ENCODE measurements around the gene VPS35.

VPS35 gene

DNA sequence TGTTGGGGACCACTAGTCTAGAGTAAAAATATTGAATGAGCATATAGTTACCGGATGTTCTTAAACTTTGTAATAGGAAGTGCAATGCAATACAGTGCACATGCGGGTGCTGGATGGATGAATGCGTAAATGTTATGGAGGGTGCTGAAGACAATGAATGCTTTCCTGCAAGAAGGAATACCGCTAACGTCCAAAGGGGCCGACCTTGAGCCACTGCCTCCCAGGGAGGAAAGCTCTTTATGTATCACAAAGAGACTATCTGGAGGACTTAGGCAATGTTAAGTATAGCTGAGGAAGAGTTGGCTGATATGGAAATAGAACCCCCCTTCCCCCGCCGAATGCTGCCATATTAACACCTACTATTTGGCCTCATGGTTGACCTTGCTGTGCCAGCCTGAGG is 40.3 kb downstream of the VPS35 start:
- no peak overlapping the region for H4K12ac ChIP-seq (ENCODE audit: low read depth, low read length)
- H2AFZ ChIP-seq (ENCODE audit: insufficient read depth, low read length, poor library complexity) = no peak overlapping the region
- no peak overlapping the region for H3K14ac ChIP-seq (ENCODE audit: low read length)
- H2BK120ac ChIP-seq (ENCODE audit: insufficient read depth, low read length, poor library complexity) = peak overlapping the region; percentile 81
- H3K27ac ChIP-seq (ENCODE audit: low read depth, low read length) = no peak overlapping the region
- H3K18ac ChIP-seq (ENCODE audit: low read length) = no peak overlapping the region
- H3K9me3 ChIP-seq (ENCODE audit: insufficient read depth, low read depth, low read length) = no peaks in the 10 kb centered on the region
- H2BK12ac ChIP-seq (ENCODE audit: low read length) = peak overlapping the region; percentile 89
- H3K79me2 ChIP-seq (ENCODE audit: control insufficient read depth, insufficient read depth, low read length, poor library complexity) = peaks cover 2% of the 10 kb centered on the region
- peak overlapping the region; percentile 93 for H4K91ac ChIP-seq (ENCODE audit: low read depth, low read length)
- H3K27me3 ChIP-seq (ENCODE audit: insufficient read depth, low read length) = no peaks in the 10 kb centered on the region
- H3K4ac ChIP-seq (ENCODE audit: low read depth, low read length) = no peak overlapping the region
- peak overlapping the region; percentile 46 for H2BK5ac ChIP-seq (ENCODE audit: low read depth, low read length, poor library complexity)
- DNase-seq = no peak
- no peak overlapping the region for H3K4me3 ChIP-seq (ENCODE audit: low read depth, low read length)
- no peak overlapping the region for H3K4me2 ChIP-seq (ENCODE audit: low read length)
- H3K36me3 ChIP-seq (ENCODE audit: control insufficient read depth in 1 of 2, insufficient read depth in 2 of 2, low read length in 2 of 2) = peaks cover 0 to 2% of the 10 kb centered on the region in 2 experiments
- H3K4me1 ChIP-seq (ENCODE audit: control insufficient read depth in 1 of 2, insufficient read depth in 2 of 2, low read length in 2 of 2) = peaks cover 20 to 28% of the 10 kb centered on the region in 2 experiments
- peak overlapping the region; percentile 26 for H4K8ac ChIP-seq (ENCODE audit: low read depth, low read length)
- WGBS (ENCODE audit: extremely low coverage, insufficient coverage, insufficient read length) = no CpG with 5 or more reads among the region's 8 CpGs
- peaks cover 20% of the 10 kb centered on the region for H3K79me1 ChIP-seq (ENCODE audit: low read length)
- no peak overlapping the region for H3K23ac ChIP-seq (ENCODE audit: low read length)
- H3K9ac ChIP-seq (ENCODE audit: low read length) = no peak overlapping the region
- peak overlapping the region; percentile 75 for H2AK5ac ChIP-seq (ENCODE audit: low read length)

DNA sequence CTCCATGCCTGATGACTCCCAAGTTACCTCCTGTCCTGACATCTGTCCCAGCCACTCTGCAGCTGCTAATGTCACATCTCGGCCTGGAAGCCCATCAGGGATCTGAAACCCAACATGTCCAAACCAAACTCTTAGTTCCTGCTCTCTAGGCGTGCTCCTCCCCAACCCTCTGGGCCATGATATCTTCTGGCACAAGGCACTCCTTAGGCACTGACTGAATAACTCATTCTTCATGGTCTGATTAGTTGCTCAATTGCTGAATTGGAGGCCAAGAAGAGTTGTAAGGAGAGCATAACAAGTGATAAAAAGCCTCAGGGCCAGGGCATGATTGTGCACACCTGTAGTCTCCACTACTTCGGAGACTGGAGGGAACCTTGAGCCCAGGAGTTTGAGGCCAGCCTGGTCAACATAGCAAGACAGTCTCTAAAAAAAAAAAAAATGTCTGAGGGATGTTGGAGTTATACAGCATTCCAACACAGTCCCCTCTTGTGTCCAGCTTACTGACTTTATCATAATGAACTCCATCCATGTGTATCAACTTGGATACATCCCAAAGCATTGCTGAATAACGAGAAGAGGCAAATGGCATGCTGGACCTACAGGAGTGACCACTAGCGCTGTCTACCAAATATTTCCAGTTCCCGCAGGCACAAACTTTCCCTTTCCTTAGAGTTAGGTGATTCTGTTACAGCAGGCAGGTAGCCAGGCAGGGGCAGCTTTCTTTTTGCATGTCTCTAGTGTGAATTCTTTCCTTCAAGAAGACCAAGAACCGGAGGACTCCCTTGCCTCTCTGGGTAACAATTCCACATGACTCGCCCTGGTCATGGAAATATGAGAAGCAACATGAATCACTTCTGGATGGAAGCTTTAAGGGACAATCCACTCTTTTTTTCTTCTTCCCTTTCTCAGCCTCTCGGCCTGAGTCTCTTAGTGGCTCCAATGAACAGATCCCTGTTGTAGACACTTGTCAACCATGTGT is 49.7 kb downstream of the VPS35 start:
- H2BK12ac ChIP-seq (ENCODE audit: low read length) = peak overlapping the region; percentile 40
- no peak overlapping the region for H2AK5ac ChIP-seq (ENCODE audit: low read length)
- H4K8ac ChIP-seq (ENCODE audit: low read depth, low read length) = no peak overlapping the region
- H2AFZ ChIP-seq (ENCODE audit: insufficient read depth, low read length, poor library complexity) = no peak overlapping the region
- H3K23ac ChIP-seq (ENCODE audit: low read length) = no peak overlapping the region
- no peak overlapping the region for H3K4me2 ChIP-seq (ENCODE audit: low read length)
- no peak overlapping the region for H3K18ac ChIP-seq (ENCODE audit: low read length)
- no peak overlapping the region for H3K4ac ChIP-seq (ENCODE audit: low read depth, low read length)
- H3K79me1 ChIP-seq (ENCODE audit: low read length) = no peaks in the 10 kb centered on the region
- no peak overlapping the region for H2BK5ac ChIP-seq (ENCODE audit: low read depth, low read length, poor library complexity)
- no peak for DNase-seq
- H3K27ac ChIP-seq (ENCODE audit: low read depth, low read length) = no peak overlapping the region
- H4K12ac ChIP-seq (ENCODE audit: low read depth, low read length) = no peak overlapping the region
- H4K91ac ChIP-seq (ENCODE audit: low read depth, low read length) = peak overlapping the region; percentile 17
- H3K4me3 ChIP-seq (ENCODE audit: low read depth, low read length) = no peak overlapping the region
- H3K4me1 ChIP-seq (ENCODE audit: control insufficient read depth in 1 of 2, insufficient read depth in 2 of 2, low read length in 2 of 2) = peaks cover 7 to 8% of the 10 kb centered on the region in 2 experiments
- no peaks in the 10 kb centered on the region for H3K36me3 ChIP-seq (ENCODE audit: control insufficient read depth in 1 of 2, insufficient read depth in 2 of 2, low read length in 2 of 2)
- H2BK120ac ChIP-seq (ENCODE audit: insufficient read depth, low read length, poor library complexity) = no peak overlapping the region
- H3K9me3 ChIP-seq (ENCODE audit: insufficient read depth, low read depth, low read length) = peaks cover 3% of the 10 kb centered on the region
- H3K14ac ChIP-seq (ENCODE audit: low read length) = no peak overlapping the region
- no peak overlapping the region for H3K9ac ChIP-seq (ENCODE audit: low read length)
- H3K79me2 ChIP-seq (ENCODE audit: control insufficient read depth, insufficient read depth, low read length, poor library complexity) = no peaks in the 10 kb centered on the region
- WGBS (ENCODE audit: extremely low coverage, insufficient coverage, insufficient read length) = no CpG with 5 or more reads among the region's 9 CpGs
- H3K27me3 ChIP-seq (ENCODE audit: insufficient read depth, low read length) = no peaks in the 10 kb centered on the region

DNA sequence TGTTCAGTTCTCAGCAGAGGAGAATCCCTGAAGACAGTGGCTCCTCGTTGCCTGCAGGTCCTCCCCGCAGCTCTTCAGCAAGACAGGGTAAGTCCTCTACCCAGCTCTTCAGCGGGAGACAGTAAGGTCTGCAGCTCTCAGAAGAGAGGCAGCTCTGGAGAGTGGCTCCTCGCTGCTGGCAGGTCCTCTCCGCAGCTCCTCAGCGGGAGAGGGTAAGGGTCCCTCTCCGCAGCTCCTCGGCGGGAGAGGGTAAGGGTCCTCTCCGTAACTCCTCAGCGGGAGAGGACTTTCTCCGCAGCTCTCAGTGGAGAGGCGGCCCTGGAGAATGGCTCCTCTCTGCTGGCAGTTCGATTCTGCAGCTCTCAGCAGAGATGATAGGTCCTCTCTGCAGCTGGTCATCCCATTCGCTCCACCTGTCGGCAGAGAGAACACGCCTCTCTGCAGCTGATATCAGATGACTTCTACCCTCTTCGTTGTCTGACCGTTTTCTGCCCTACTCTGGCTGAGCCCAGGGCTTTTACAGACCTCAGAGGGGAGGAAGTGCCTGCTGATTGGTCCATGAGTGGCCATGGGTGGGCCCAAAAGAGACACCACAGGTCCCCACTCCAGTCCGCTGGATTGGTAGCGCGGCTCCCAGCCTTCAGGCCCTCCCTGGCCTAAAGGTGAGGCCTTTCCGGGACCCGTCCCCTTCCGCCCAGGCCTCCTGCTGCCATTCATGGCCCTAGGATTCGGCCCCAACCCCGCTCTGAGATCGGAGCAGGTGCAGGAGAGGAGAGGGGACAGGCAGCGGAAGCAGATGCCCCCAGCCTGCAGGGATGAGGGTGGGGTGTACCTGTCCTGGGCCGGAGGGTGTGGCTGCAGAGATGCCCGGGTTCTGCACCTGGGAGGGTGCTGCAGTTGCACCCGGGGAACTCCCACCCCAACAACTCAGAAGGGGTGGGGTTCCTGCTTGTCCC is 55.9 kb downstream of the VPS35 start:
- Histone ChIP-seq H3K4me1 (ENCODE audit: control insufficient read depth in 1 of 2, insufficient read depth in 2 of 2, low read length in 2 of 2) (peaks cover 0 to 5% of the 10 kb centered on the region in 2 experiments), H3K27ac (ENCODE audit: low read depth, low read length) (no peak overlapping the region), H3K79me1 (ENCODE audit: low read length) (peaks cover 2% of the 10 kb centered on the region), H2BK120ac (ENCODE audit: insufficient read depth, low read length, poor library complexity) (no peak overlapping the region), H3K9me3 (ENCODE audit: insufficient read depth, low read depth, low read length) (no peaks in the 10 kb centered on the region), H2AK5ac (ENCODE audit: low read length) (no peak overlapping the region), H3K4me3 (ENCODE audit: low read depth, low read length) (no peak overlapping the region), H2AFZ (ENCODE audit: insufficient read depth, low read length, poor library complexity) (no peak overlapping the region), H3K27me3 (ENCODE audit: insufficient read depth, low read length) (no peaks in the 10 kb centered on the region), H2BK5ac (ENCODE audit: low read depth, low read length, poor library complexity) (no peak overlapping the region), H3K4ac (ENCODE audit: low read depth, low read length) (no peak overlapping the region), H4K12ac (ENCODE audit: low read depth, low read length) (peak overlapping the region; percentile 26), H3K36me3 (ENCODE audit: control insufficient read depth in 1 of 2, insufficient read depth in 2 of 2, low read length in 2 of 2) (no peaks in the 10 kb centered on the region), H4K91ac (ENCODE audit: low read depth, low read length) (no peak overlapping the region), H3K18ac (ENCODE audit: low read length) (no peak overlapping the region), H4K8ac (ENCODE audit: low read depth, low read length) (no peak overlapping the region), H3K4me2 (ENCODE audit: low read length) (peak overlapping the region; percentile 46), H2BK12ac (ENCODE audit: low read length) (no peak overlapping the region), H3K14ac (ENCODE audit: low read length) (no peak overlapping the region), H3K79me2 (ENCODE audit: control insufficient read depth, insufficient read depth, low read length, poor library complexity) (no peaks in the 10 kb centered on the region), H3K23ac (ENCODE audit: low read length) (no peak overlapping the region), H3K9ac (ENCODE audit: low read length) (no peak overlapping the region)
- DNase-seq = no peak
- WGBS (ENCODE audit: extremely low coverage, insufficient coverage, insufficient read length) = no CpG with 5 or more reads among the region's 32 CpGs
